NCI-H146 treated with DMSO at 0.1 percent for 48 hours (cell line): Measurements from ENCODE around the gene PGF.

Experiments used
- DNase-seq: peaks from one replicate; lab custom pipeline; 2025; ENCODE audit not compliant: unreplicated experiment; lab: John Stamatoyannopoulos, UW

The PGF gene

GRCh38 chr14:74979029-74979428 is 23.6 kb upstream of the PGF start:
- DNase-seq = no peak

DNA sequence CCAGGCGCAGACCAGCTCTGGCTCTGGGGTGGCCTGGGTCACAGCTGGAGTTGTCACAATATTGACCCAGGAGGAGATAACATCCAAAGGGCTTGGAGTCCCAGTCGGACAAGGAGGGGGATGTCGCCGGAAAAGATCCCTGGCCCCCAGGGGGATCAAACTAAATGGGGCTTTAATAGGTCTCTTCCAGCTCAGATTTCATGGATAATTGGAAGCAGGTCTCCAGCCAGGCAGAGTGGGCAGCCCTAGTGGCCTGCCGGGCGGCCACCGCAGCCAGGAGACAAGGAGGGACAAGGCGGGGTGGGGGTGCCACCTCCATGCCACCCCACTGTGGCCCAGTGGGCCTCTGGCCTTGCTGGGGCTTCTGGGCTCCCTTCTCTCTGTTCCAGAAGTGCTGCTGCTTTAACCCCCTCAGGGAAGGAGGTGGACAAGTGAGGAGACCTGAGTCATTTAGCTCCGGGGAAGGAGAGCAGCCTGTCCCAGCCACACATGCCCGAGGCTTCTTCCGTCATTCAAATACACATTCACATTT is 23.1 kb upstream of the PGF start:
- DNase-seq = peak; percentile 61

GRCh38 chr14:74977901-74978385 is 22.5 kb upstream of the PGF start:
- no peak for DNase-seq

GRCh38 chr14:74977164-74977900 is 21.9 kb upstream of the PGF start:
- DNase-seq = no peak

GRCh38 chr14:74976264-74977113 is 21.1 kb upstream of the PGF start:
- no peak for DNase-seq

- no peak for DNase-seq
These were observed 19.8 kb upstream of the PGF start for GRCh38 chr14:74975059-74975810.

- no peak for DNase-seq
These were observed 19.1 kb upstream of the PGF start for GRCh38 chr14:74974364-74975058.

DNA sequence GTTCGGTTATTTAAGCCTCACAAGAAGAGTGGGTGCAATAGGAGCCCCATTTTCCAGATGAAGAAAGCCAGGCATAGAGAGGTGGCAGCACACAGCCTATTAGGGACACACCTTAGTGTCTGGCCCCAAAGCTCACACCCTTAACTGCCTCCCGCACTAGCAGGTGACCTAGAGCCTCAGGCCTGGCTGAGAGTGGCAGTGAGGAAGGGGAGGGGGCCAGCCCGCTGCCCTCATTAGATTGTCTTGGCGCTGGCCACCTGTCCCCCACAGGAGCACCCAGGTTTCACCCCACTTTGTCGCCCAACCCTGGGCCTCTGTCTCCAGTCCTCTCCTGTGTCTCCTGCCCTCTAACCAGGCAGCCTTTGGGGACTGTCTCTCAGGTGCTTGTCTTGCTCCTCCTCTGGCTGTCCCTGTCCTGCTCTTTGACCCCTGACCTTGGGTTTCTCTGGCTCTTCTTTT is 18.5 kb upstream of the PGF start:
- no peak for DNase-seq

DNA sequence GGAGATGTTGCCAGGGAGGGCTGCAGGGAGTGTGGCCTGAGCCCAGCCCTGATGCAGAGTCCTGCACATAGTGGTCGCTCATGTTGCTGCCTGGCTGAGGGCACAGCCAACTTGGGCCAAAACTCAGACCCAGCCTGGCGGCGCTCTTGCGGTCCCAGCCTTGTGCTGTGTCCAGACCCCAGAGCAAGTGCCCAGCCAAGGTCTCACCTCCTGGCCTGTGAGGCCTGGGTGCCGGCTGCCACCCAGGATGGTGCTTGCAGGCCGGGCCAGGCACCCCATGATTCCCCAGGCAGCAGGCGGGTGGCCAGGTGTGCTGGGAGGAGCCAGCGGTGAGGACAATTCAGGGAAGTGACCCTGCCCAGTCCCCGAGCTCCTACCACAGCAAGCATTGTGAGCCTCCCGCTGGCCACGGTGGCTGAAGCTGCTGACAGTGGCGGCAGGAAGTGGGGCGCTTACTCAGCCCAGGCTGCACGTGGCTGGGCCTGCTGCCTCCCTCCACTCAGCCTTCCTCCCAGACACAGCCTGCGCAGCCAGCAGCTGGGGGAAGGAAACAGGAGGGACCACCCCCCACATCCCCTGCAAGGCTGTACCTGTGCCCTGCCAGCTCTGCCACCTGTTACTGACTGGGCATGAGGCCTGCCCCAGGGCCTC is 17.7 kb upstream of the PGF start:
- no peak for DNase-seq

- DNase-seq = no peak
These were observed 13.4 kb upstream of the PGF start for GRCh38 chr14:74968811-74969210.

- DNase-seq = no peak
These were observed 10.2 kb upstream of the PGF start for GRCh38 chr14:74965486-74966153.

DNA sequence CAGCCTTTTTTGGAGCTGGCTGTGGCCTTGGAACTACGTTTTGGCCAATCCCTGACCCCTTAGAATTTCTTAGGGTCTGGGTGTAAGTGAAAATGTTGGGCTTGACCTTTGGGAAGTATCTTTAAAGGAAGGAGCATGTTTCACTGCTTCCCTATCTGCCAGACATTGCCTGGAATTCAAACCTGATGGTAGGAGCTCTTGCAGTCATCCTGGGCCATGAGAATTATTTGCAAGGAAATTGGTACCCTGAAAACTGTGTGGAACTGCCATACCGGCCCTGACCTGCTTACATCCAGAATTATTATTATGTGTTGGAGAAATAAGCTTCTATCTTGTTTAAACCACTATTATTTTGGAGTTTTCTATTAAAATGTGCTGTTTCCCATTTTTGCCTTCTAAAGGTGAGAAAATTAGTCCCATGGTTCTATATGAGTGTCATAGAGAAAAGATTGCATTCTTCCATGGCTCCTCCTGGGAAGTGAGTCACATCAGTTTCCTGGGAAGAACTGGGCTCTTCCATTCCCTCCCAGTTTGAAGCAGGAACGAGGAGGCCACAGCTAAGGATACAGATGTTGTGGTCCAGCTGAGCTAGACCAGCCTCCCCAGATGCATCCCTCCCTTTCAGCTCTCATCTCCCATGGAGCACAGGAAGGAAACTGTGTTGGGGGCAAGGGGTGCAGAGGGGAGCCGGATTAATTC is 9.5 kb upstream of the PGF start:
- no peak for DNase-seq

DNA sequence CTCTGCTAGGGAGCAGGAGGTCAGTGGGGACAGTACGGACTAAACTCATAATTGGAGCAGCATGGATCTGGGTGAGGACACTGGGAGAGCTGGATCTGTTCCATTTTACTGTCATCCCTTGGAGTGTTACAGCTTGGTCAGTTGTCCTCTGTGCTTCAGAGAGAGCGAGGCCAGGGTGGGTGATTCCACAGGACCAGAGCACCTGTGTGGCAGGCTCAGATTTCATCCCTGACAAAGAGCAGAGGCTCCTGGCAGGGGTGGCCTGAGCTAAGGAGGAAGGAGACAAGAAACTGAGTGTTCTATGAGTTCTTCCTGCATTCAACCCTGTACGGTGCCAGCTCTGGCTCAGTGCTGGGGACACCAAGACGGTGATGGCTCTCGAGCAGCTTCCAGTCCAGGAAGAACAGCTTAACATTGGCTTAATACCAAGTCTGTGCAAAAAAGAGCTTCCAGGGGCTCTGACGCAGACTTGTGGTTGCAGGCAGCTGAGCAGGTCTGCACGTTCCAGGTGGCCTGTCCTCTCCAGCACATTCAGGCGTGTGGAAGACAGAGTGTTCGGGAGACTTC is 8.4 kb upstream of the PGF start:
- no peak for DNase-seq

- no peak for DNase-seq
These were observed 7.8 kb upstream of the PGF start for GRCh38 chr14:74963178-74963704.

- no peak for DNase-seq
These were observed 7.1 kb upstream of the PGF start for GRCh38 chr14:74962493-74962892.

GRCh38 chr14:74962046-74962445 is 6.6 kb upstream of the PGF start:
- no peak for DNase-seq

GRCh38 chr14:74961238-74961911 is 6.0 kb upstream of the PGF start:
- DNase-seq = no peak

DNA sequence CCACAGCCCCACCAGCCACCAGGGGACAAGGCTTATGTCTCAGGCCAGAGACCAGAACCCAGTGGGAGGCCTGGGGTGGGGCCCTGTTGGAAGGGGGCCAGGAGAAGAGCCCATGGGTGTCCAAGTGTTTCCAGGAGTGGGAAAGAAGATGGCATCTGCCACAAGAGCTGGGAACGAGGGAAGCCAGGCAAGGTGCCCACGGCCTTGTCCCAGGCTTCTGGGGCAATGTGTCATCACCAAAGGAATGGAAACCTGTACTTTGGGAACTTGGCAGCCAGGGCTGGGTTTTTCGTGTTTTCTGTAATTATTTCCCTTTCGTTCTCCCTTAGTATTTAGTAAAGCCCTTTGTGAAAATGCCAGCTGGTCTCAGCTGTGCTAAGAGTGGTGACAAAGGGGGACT is 5.3 kb upstream of the PGF start:
- DNase-seq = no peak
